ENCODE data around the gene CRYL1. TPM values are rescaled to one million over a fixed set of nuclear protein-coding genes. Genes with fewer than 3 reads are reported as not detected.

The CRYL1 gene
- polyA plus RNA-seq, 2 of the 4 experiments (the other 2 are of a cell fraction): 4.1 to 17.4 TPM

DNA sequence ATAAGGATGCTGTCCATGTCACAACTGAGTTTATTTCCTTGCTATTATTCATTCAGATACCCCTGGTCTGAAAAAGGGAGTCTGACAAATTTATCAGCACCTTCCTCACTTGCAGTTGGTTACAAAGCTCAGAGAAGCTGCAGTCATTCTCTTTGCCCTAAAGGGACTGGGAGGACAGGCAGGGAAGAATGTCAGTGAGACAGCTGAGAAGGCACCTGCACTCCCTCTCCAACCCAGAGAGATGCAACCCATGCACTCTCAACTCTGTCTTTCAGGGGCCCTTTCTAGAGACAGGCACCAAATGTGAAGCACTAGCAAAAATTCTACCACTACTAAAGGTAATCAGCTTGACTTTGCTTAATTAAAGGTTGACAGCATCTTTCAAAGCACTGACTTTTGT, 83.3 kb downstream of the CRYL1 start:
- 0 out of 3 replicates have a peak, but pooled peaks cover 9% of the 10 kb centered on the region for H3K9me3 ChIP-seq
- POLR2A ChIA-PET: no interaction called here
- TF ChIP-seq, protein P1, sequence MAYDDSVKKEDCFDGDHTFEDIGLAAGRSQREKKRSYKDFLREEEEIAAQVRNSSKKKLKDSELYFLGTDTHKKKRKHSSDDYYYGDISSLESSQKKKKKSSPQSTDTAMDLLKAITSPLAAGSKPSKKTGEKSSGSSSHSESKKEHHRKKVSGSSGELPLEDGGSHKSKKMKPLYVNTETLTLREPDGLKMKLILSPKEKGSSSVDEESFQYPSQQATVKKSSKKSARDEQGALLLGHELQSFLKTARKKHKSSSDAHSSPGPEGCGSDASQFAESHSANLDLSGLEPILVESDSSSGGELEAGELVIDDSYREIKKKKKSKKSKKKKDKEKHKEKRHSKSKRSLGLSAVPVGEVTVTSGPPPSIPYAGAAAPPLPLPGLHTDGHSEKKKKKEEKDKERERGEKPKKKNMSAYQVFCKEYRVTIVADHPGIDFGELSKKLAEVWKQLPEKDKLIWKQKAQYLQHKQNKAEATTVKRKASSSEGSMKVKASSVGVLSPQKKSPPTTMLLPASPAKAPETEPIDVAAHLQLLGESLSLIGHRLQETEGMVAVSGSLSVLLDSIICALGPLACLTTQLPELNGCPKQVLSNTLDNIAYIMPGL (CRISPR knock-in tag; IDR thresholded peaks at IDR 0.05; ENCODE audit: borderline replicate concordance): no peak
- TF ChIP-seq, protein P2, sequence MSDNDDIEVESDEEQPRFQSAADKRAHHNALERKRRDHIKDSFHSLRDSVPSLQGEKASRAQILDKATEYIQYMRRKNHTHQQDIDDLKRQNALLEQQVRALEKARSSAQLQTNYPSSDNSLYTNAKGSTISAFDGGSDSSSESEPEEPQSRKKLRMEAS (IDR thresholded peaks at IDR 0.05): no peak
- TF ChIP-seq MAZ (IDR thresholded peaks at IDR 0.05; ENCODE audit: borderline replicate concordance, low read depth, low read length) (no peak), CHD4 (IDR thresholded peaks at IDR 0.05; ENCODE audit: borderline replicate concordance) (no peak), JUN (IDR thresholded peaks at IDR 0.05) (no peak), HOXB13 (CRISPR knock-in tag; IDR thresholded peaks at IDR 0.05; ENCODE audit: low read depth) (no peak), ZSCAN20 (CRISPR knock-in tag; IDR thresholded peaks at IDR 0.05) (no peak), HDAC2 (IDR thresholded peaks at IDR 0.05) (no peak), FOXS1 (CRISPR knock-in tag; IDR thresholded peaks at IDR 0.05) (no peak), NPAS2 (CRISPR knock-in tag; IDR thresholded peaks at IDR 0.05; ENCODE audit: borderline replicate concordance) (no peak), HOXB5 (CRISPR knock-in tag; IDR thresholded peaks at IDR 0.05) (no peak), HOXA7 (CRISPR knock-in tag; IDR thresholded peaks at IDR 0.05) (no peak), HEYL (CRISPR knock-in tag; IDR thresholded peaks at IDR 0.05) (no peak)
- TF ChIP-seq, protein P3, sequence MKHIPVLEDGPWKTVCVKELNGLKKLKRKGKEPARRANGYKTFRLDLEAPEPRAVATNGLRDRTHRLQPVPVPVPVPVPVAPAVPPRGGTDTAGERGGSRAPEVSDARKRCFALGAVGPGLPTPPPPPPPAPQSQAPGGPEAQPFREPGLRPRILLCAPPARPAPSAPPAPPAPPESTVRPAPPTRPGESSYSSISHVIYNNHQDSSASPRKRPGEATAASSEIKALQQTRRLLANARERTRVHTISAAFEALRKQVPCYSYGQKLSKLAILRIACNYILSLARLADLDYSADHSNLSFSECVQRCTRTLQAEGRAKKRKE (CRISPR knock-in tag; IDR thresholded peaks at IDR 0.05; ENCODE audit: low read depth): no peak
- ATAC-seq (no peak), DNase-seq (ENCODE audit: low read depth in 1 of 2, low spot score in 1 of 2) (no peak), FAIRE-seq (no peak)
- no peaks in the 10 kb centered on the region for H3K4me1 ChIP-seq
- CTCF ChIA-PET: no interaction called here
- H3K4me2 ChIP-seq: no peak overlapping the region
- H3K27ac ChIP-seq: no peak overlapping the region
- no peak overlapping the region for H3K4me3 ChIP-seq

DNA sequence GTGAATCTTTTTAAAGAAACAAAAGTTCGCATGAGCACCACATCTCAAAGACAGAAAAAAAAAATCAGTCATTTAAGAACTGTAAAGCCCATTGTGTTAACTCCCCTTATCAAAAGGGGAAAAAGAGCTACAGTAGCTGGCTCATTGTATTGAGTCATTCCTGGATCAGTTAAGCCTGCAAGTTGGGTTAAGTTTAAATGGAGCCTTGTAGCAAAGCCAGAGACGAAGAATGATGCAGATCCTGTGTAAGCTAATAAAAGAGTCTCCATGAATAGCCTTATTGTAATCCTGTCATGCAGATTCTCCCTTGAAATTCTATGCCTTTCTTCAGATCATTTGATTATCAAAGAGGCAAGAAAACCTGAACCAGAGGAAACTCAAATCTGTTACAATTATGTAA, 83.8 kb downstream of the CRYL1 start:
- DNase-seq (ENCODE audit: low read depth in 1 of 2, low spot score in 1 of 2) (no peak), ATAC-seq (no peak), FAIRE-seq (no peak)
- H3K4me2 ChIP-seq: no peak overlapping the region
- 0 out of 3 replicates have a peak, but pooled peaks cover 6% of the 10 kb centered on the region for H3K9me3 ChIP-seq
- TF ChIP-seq CHD4 (IDR thresholded peaks at IDR 0.05; ENCODE audit: borderline replicate concordance) (no peak), KDM5A (IDR thresholded peaks at IDR 0.05) (no peak), TFCP2L1 (CRISPR knock-in tag; IDR thresholded peaks at IDR 0.05) (no peak), ZC3H11A (IDR thresholded peaks at IDR 0.05) (no peak), RARB (CRISPR knock-in tag; IDR thresholded peaks at IDR 0.05) (no peak)
- H3K27ac ChIP-seq: no peak overlapping the region
- 69% methylated on average over 2 of the region's 2 CpGs for WGBS (ENCODE audit: missing lambda C conversion rate)
- POLR2A ChIA-PET: no interaction called here
- no peaks in the 10 kb centered on the region for H3K4me1 ChIP-seq
- CTCF ChIA-PET: no interaction called here
- H3K4me3 ChIP-seq: no peak overlapping the region

DNA sequence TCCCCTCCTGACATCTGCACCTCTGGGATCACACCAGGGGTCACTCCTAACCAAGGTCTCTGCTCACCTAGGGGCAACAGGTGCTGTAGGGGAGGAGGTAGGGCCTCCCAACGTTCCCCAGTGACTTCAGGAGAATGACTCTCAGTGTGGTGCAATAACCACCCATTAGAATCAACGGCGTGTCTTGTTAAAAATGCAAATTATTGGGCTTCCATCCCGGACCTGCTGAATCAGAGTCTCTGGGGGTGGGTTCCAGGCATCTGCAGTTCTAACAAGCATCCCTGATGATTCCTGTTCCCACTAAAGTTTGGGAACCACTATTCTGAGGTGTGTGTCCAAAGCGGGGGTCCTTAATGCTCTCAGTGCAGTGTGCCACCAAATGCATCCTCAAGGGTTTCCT, 84.6 kb downstream of the CRYL1 start:
- Histone ChIP-seq H3K4me1 (no peaks in the 10 kb centered on the region), H3K27ac (no peak overlapping the region), H3K4me3 (no peak overlapping the region), H3K9me3 (0 out of 3 replicates have a peak, but pooled peaks cover 6% of the 10 kb centered on the region), H3K4me2 (no peak overlapping the region)
- CTCF ChIA-PET: no interaction called here
- POLR2A ChIA-PET: no interaction called here
- FAIRE-seq (no peak), DNase-seq (ENCODE audit: low read depth in 1 of 2, low spot score in 1 of 2) (no peak), ATAC-seq (no peak)
- 81% methylated on average over 2 of the region's 5 CpGs for WGBS (ENCODE audit: missing lambda C conversion rate)
- TF ChIP-seq ZC3H11A (IDR thresholded peaks at IDR 0.05) (no peak), EHMT2 (IDR thresholded peaks at IDR 0.05; ENCODE audit: low read depth) (no peak), HOXA7 (CRISPR knock-in tag; IDR thresholded peaks at IDR 0.05) (no peak), MYC (IDR thresholded peaks at IDR 0.05; ENCODE audit: borderline replicate concordance, low read length) (no peak), POLR2AphosphoS2 (conservative IDR thresholded peaks at IDR 0.05; ENCODE audit: low read length) (no peak), JUNB (IDR thresholded peaks at IDR 0.05) (no peak), FOXS1 (CRISPR knock-in tag; IDR thresholded peaks at IDR 0.05) (no peak), ZSCAN20 (CRISPR knock-in tag; IDR thresholded peaks at IDR 0.05) (no peak), CBX8 (IDR thresholded peaks at IDR 0.05) (no peak), EP300 (IDR thresholded peaks at IDR 0.05) (no peak), SMC3 (IDR thresholded peaks at IDR 0.05) (no peak), CEBPB (IDR thresholded peaks at IDR 0.05) (no peak), TFCP2L1 (CRISPR knock-in tag; IDR thresholded peaks at IDR 0.05) (no peak)
- TF ChIP-seq, protein P4, sequence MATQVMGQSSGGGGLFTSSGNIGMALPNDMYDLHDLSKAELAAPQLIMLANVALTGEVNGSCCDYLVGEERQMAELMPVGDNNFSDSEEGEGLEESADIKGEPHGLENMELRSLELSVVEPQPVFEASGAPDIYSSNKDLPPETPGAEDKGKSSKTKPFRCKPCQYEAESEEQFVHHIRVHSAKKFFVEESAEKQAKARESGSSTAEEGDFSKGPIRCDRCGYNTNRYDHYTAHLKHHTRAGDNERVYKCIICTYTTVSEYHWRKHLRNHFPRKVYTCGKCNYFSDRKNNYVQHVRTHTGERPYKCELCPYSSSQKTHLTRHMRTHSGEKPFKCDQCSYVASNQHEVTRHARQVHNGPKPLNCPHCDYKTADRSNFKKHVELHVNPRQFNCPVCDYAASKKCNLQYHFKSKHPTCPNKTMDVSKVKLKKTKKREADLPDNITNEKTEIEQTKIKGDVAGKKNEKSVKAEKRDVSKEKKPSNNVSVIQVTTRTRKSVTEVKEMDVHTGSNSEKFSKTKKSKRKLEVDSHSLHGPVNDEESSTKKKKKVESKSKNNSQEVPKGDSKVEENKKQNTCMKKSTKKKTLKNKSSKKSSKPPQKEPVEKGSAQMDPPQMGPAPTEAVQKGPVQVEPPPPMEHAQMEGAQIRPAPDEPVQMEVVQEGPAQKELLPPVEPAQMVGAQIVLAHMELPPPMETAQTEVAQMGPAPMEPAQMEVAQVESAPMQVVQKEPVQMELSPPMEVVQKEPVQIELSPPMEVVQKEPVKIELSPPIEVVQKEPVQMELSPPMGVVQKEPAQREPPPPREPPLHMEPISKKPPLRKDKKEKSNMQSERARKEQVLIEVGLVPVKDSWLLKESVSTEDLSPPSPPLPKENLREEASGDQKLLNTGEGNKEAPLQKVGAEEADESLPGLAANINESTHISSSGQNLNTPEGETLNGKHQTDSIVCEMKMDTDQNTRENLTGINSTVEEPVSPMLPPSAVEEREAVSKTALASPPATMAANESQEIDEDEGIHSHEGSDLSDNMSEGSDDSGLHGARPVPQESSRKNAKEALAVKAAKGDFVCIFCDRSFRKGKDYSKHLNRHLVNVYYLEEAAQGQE (IDR thresholded peaks at IDR 0.05): no peak
- TF ChIP-seq, protein P5, sequence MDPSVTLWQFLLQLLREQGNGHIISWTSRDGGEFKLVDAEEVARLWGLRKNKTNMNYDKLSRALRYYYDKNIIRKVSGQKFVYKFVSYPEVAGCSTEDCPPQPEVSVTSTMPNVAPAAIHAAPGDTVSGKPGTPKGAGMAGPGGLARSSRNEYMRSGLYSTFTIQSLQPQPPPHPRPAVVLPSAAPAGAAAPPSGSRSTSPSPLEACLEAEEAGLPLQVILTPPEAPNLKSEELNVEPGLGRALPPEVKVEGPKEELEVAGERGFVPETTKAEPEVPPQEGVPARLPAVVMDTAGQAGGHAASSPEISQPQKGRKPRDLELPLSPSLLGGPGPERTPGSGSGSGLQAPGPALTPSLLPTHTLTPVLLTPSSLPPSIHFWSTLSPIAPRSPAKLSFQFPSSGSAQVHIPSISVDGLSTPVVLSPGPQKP (IDR thresholded peaks at IDR 0.05; ENCODE audit: low read depth, low read length): no peak
